CD4-positive, alpha-beta T cell (primary cell): ENCODE data around the gene CRIP2. TPM values are rescaled to one million over a fixed set of nuclear protein-coding genes. Genes with fewer than 3 reads are reported as not detected.

Experiments
- ATAC-seq: fragments of 200-7000 bp; cut with Tn5 transposase; one replicate; pipeline ENCODE4 v1.10.0; 2022; ENCODE audit warnings: mild to moderate bottlenecking; ENCODE audit not compliant: poor library complexity
- CTCF ChIA-PET: fragments of 350-600 bp; sonication (Branson Sonifier 250); formaldehyde crosslinking; loops from one replicate; lab custom pipeline; 2021; ENCODE audit warnings: antibody characterized with exemption, inconsistent platforms; lab: Charles Lee
- POLR2A ChIA-PET: fragments of 350-600 bp; sonication (Branson Sonifier 250); formaldehyde crosslinking; loops from one replicate; lab custom pipeline; 2021; ENCODE audit warnings: antibody characterized with exemption, inconsistent platforms; lab: Charles Lee
- DNase-seq, 14 experiments: peaks; one replicate each; pipeline ENCODE4 v3.0.0-alpha.2; 2013 to 2020; ENCODE audit warnings: mixed read lengths in 2 of 14
- H3K27ac ChIP-seq, 2 donors: one replicate each; pipeline versions ENCODE4 v1.5.1 to v1.7.0; 2013; ENCODE audit warnings: low read length in 2 of 2, low read depth in 1 of 2, mild to moderate bottlenecking in 1 of 2
- H3K27me3 ChIP-seq, 2 experiments: 1 replicate in 1 of 2; 2 replicates in 1 of 2; pipeline versions ENCODE4 v1.6.1 to v1.7.0; 2013; ENCODE audit warnings: low read length in 2 of 2, control low read depth in 1 of 2, mild to moderate bottlenecking in 1 of 2, moderate library complexity in 1 of 2; ENCODE audit not compliant: insufficient read depth in 2 of 2, control insufficient read depth in 1 of 2
- H3K36me3 ChIP-seq: one replicate; pipeline ENCODE4 v1.6.1; 2013; ENCODE audit warnings: low read length, control low read depth; ENCODE audit not compliant: insufficient read depth
- H3K4me1 ChIP-seq: one replicate; pipeline ENCODE4 v1.6.1; 2013; ENCODE audit warnings: low read length, control low read depth; ENCODE audit not compliant: insufficient read depth
- H3K4me3 ChIP-seq: one replicate; pipeline ENCODE4 v1.5.1; 2013; ENCODE audit warnings: mild to moderate bottlenecking, low read length, moderate library complexity
- H3K9me3 ChIP-seq, 2 experiments: 1 replicate in 1 of 2; 2 replicates in 1 of 2; pipeline versions ENCODE4 v1.6.1 to v1.7.0; 2013; ENCODE audit warnings: low read length in 2 of 2, mild to moderate bottlenecking in 2 of 2, control low read depth in 1 of 2, moderate library complexity in 1 of 2; ENCODE audit not compliant: control insufficient read depth in 1 of 2, insufficient read depth in 1 of 2
- H3K27ac Mint-ChIP-seq: one replicate; pipeline ENCODE4 v1.8.0; 2020; ENCODE audit warnings: mixed read lengths
- H3K27me3 Mint-ChIP-seq: one replicate; pipeline ENCODE4 v1.8.0; 2021; ENCODE audit warnings: mixed read lengths
- H3K36me3 Mint-ChIP-seq: one replicate; pipeline ENCODE4 v1.8.0; 2021; ENCODE audit warnings: low read depth, mixed read lengths
- H3K4me1 Mint-ChIP-seq: one replicate; pipeline ENCODE4 v1.8.0; 2021; ENCODE audit warnings: low read depth, mixed read lengths
- H3K4me3 Mint-ChIP-seq: one replicate; pipeline ENCODE4 v1.8.0; 2020; ENCODE audit warnings: mild to moderate bottlenecking, mixed read lengths
- H3K9me3 Mint-ChIP-seq: one replicate; pipeline ENCODE4 v1.8.0; 2020; ENCODE audit warnings: mixed read lengths
- CTCF ChIP-seq: fragments of 200-600 bp; IDR thresholded peaks from one replicate; pipeline ENCODE4 v1.8.0; 2022; ENCODE audit warnings: antibody characterized with exemption, mild to moderate bottlenecking
- intact Hi-C, 2 experiments: fragments of 100-400 bp; cut with DNase I in 1 of 2; cut with micrococcal nuclease in 1 of 2; formaldehyde crosslinking; loops; one replicate each; pipeline versions ENCODE4 v1.15.1 to v1.9.0; 2023 to 2025; cut with DNase I, micrococcal nuclease
- total RNA-seq, 174 experiments: library from RNA in 2 of 174; stranded (reverse) in 2 of 174; gene quantifications; one replicate each; pipeline ENCODE4 v1.2.3 and lab custom pipeline; 2021 to 2026

Gene CRIP2
- total RNA-seq, 2 experiments from 2014 or later, result 62.5 to 68.3 TPM

- peaks cover 8% of the 10 kb centered on the region for H3K36me3 ChIP-seq
- POLR2A ChIA-PET, result interaction anchor here (0.6 kb wide), 1 partner anchor 120 kb away, joined by 3 read pairs; no protein-coding TSS in a partner anchor
- no peak overlapping the region for H3K4me3 ChIP-seq
- H3K4me1 ChIP-seq, result peaks cover 13% of the 10 kb centered on the region
- H3K27ac ChIP-seq, result no peak overlapping the region
- no peak for TF ChIP-seq CTCF
- DNase-seq (no peak), ATAC-seq (no peak)
- CTCF ChIA-PET, result no interaction called here
- no peak overlapping the region for H3K4me3 Mint-ChIP-seq
- H3K27me3 ChIP-seq, result no peaks in the 10 kb centered on the region
- no peaks in the 10 kb centered on the region for H3K9me3 Mint-ChIP-seq
- peaks cover 15% of the 10 kb centered on the region for H3K4me1 Mint-ChIP-seq
- H3K27me3 Mint-ChIP-seq, result no peaks in the 10 kb centered on the region
- no peak overlapping the region for H3K27ac Mint-ChIP-seq
- H3K36me3 Mint-ChIP-seq, result peaks cover 5% of the 10 kb centered on the region
- intact Hi-C loops, result no loop called here
- H3K9me3 ChIP-seq, result no peaks in the 10 kb centered on the region
These were observed 37.5 kb upstream of the CRIP2 start for GRCh38 chr14:105436891-105437722.

DNA sequence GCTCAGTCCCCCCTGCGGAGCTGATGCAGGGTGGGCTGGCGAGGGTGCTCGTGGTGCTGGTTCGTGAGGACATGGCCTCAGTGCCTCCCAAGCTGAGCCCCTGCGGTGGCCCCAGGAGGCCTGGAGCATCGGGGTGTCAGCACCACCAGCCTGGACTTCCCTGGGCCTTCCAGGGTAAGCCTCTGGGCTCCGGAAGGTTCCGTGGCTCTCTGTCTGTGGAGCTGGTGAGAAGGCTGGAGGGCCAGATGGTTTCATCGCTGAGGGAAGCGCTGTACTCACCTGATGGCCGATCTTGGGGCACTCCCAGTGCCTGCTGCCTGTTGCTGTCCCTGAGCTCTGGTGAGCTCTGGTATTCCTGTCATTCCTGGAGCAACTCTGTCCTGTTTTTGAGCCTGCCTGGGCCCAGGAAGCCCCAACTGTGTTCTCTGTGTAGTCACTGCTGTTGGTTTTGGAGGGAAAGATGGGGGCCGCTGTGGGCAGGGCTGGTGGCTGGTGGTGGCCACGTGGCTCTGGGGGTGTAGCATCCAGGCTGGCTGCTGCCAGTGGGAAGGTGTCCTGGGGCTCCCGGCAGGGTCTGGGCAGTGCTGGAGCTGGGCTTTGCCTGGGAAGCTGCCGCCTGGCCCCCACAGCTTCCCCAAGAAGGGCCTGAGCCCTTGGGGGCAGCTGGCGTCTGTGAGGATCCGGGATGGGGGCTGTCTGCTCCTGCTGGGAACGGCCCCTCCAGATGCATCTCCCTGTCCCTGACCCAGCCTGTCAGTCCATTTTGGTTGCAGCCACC, 36.7 kb upstream of the CRIP2 start:
- no peaks in the 10 kb centered on the region for H3K9me3 Mint-ChIP-seq
- no peak overlapping the region for H3K27ac Mint-ChIP-seq
- H3K4me3 Mint-ChIP-seq, result no peak overlapping the region
- no peak for DNase-seq
- peaks cover 9% of the 10 kb centered on the region for H3K36me3 Mint-ChIP-seq
- Histone ChIP-seq H3K36me3 (peaks cover 8% of the 10 kb centered on the region), H3K4me1 (peaks cover 13% of the 10 kb centered on the region), H3K27ac (no peak overlapping the region), H3K9me3 (no peaks in the 10 kb centered on the region), H3K4me3 (no peak overlapping the region), H3K27me3 (no peaks in the 10 kb centered on the region)
- TF ChIP-seq CTCF, result no peak
- POLR2A ChIA-PET, result interaction anchor here (0.9 kb wide), 1 partner anchor 10 kb away, joined by 3 read pairs; no protein-coding TSS in a partner anchor
- CTCF ChIA-PET, result interaction anchor here (0.6 kb wide), 1 partner anchor 91 kb away, joined by 3 read pairs; no protein-coding TSS in a partner anchor
- intact Hi-C loops, result no loop called here
- peaks cover 15% of the 10 kb centered on the region for H3K4me1 Mint-ChIP-seq
- ATAC-seq, result no peak
- H3K27me3 Mint-ChIP-seq, result no peaks in the 10 kb centered on the region

DNA sequence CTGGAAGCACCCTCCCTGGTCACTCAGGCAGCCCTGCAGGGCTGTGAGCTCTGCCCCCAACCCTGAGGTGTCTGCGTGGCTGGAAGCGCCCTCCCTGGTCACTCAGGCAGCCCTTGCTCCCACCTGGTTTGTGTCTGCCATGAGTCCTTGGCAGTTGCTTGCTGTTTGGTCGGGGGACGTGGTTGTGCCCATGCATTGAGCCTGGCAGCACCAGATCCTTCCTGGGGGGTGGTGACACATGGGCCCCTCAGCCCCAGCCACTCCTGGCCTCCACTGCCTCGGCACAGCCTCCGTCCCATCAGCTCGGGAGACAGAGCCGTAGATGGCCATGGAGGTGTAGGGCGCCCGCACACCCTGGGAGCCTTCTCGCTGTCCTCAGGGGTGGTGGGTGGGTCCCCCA, 35.4 kb upstream of the CRIP2 start:
- CTCF ChIA-PET, result no interaction called here
- ATAC-seq, result no peak
- H3K27ac Mint-ChIP-seq, result no peak overlapping the region
- Histone ChIP-seq H3K36me3 (peaks cover 8% of the 10 kb centered on the region), H3K27me3 (no peaks in the 10 kb centered on the region), H3K27ac (no peak overlapping the region), H3K4me3 (no peak overlapping the region), H3K4me1 (peaks cover 13% of the 10 kb centered on the region), H3K9me3 (no peaks in the 10 kb centered on the region)
- POLR2A ChIA-PET, result interaction anchor here (0.9 kb wide), 1 partner anchor 8 kb away, joined by 3 read pairs; no protein-coding TSS in a partner anchor
- H3K4me1 Mint-ChIP-seq, result peaks cover 15% of the 10 kb centered on the region
- no peak overlapping the region for H3K4me3 Mint-ChIP-seq
- no peak for DNase-seq
- TF ChIP-seq CTCF, result no peak
- H3K36me3 Mint-ChIP-seq, result peaks cover 9% of the 10 kb centered on the region
- intact Hi-C loops, result no loop called here
- H3K9me3 Mint-ChIP-seq, result no peaks in the 10 kb centered on the region
- no peaks in the 10 kb centered on the region for H3K27me3 Mint-ChIP-seq
